K562 (cell line): ENCODE results near the gene CACNA2D3.
"Not testable (repeated sequence)": the region's sequence is repeated elsewhere in the genome, so short reads cannot be mapped to it uniquely, and the experiment has no call there.

Experiments
- ATF2 ChIP-seq: sonication (generic); formaldehyde crosslinking; IDR thresholded peaks from 2 replicates; pipeline ENCODE4 v1.8.1; 2022; ENCODE audit warnings: missing genetic modification reagents
- EHMT2 ChIP-seq: fragments of 450-650 bp; IDR thresholded peaks from 2 replicates; pipeline ENCODE4 v1.6.1; 2018; ENCODE audit warnings: antibody characterized with exemption
- GATAD2A ChIP-seq: fragments of 450-650 bp; IDR thresholded peaks from 2 replicates; pipeline ENCODE4 v1.6.1; 2017
- KHSRP ChIP-seq: fragments of 450-650 bp; IDR thresholded peaks from 2 replicates; pipeline ENCODE4 v1.6.1; 2017
- SP2 ChIP-seq: IDR thresholded peaks from 2 replicates; pipeline ENCODE4 v1.6.1; 2011; ENCODE audit warnings: mild to moderate bottlenecking, low read depth, low read length, moderate library complexity; ENCODE audit not compliant: poor library complexity, severe bottlenecking; ENCODE audit errors: extremely low read depth
- ZNF239 ChIP-seq: fragments of 250-450 bp; sonication (Bioruptor Pico); IDR thresholded peaks from 2 replicates; pipeline ENCODE4 v1.4.0; 2020; ENCODE audit warnings: mild to moderate bottlenecking
- TF ChIP-seq, protein P1 (sequence below), 3 experiments: IDR thresholded peaks in 2 of 3; conservative IDR thresholded peaks in 1 of 3; 2 replicates each; pipeline ENCODE4 v1.5.1; 2011 to 2012; ENCODE audit warnings: low read length in 3 of 3, mild to moderate bottlenecking in 3 of 3, control low read depth in 2 of 3, improper control_type of control experiment in 1 of 3, inconsistent platforms in 1 of 3, low read depth in 1 of 3, mixed read lengths in 1 of 3, moderate library complexity in 1 of 3; ENCODE audit not compliant: insufficient read depth in 2 of 3
- TF ChIP-seq, protein P2 (sequence below): fragments of 450-650 bp; formaldehyde crosslinking; IDR thresholded peaks from 2 replicates; pipeline ENCODE4 v1.4.0; 2022; ENCODE audit warnings: missing genetic modification characterization

GRCh38 chr3:54977946-54978345, 855.6 kb downstream of the CACNA2D3 start:
- not testable (repeated sequence) for TF ChIP-seq GATAD2A; EHMT2; ZNF239 (CRISPR knock-in tag); KHSRP; SP2; ATF2 (CRISPR knock-in tag)
- TF ChIP-seq, protein P1, sequence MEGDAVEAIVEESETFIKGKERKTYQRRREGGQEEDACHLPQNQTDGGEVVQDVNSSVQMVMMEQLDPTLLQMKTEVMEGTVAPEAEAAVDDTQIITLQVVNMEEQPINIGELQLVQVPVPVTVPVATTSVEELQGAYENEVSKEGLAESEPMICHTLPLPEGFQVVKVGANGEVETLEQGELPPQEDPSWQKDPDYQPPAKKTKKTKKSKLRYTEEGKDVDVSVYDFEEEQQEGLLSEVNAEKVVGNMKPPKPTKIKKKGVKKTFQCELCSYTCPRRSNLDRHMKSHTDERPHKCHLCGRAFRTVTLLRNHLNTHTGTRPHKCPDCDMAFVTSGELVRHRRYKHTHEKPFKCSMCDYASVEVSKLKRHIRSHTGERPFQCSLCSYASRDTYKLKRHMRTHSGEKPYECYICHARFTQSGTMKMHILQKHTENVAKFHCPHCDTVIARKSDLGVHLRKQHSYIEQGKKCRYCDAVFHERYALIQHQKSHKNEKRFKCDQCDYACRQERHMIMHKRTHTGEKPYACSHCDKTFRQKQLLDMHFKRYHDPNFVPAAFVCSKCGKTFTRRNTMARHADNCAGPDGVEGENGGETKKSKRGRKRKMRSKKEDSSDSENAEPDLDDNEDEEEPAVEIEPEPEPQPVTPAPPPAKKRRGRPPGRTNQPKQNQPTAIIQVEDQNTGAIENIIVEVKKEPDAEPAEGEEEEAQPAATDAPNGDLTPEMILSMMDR (IDR thresholded peaks at IDR 0.05 in 2 of 3, conservative IDR thresholded peaks at IDR 0.05 in 1 of 3; ENCODE audit: insufficient read depth in 2 of 3, low read depth in 1 of 3, low read length in 3 of 3) = not testable (repeated sequence)
- TF ChIP-seq, protein P2, sequence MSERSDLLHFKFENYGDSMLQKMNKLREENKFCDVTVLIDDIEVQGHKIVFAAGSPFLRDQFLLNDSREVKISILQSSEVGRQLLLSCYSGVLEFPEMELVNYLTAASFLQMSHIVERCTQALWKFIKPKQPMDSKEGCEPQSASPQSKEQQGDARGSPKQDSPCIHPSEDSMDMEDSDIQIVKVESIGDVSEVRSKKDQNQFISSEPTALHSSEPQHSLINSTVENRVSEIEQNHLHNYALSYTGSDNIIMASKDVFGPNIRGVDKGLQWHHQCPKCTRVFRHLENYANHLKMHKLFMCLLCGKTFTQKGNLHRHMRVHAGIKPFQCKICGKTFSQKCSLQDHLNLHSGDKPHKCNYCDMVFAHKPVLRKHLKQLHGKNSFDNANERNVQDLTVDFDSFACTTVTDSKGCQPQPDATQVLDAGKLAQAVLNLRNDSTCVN = not testable (repeated sequence)
